Measurements from ENCODE around the gene CAPN2.

- TF ChIP-seq EP300 (IDR thresholded peaks at IDR 0.05) (no peak), CTCF (IDR thresholded peaks at IDR 0.05) (no peak), POLR2A (IDR thresholded peaks at IDR 0.05) (no peak)
Measured at GRCh38 chr1:223667484-223668182, 44.7 kb upstream of the CAPN2 start.
